Measurements from ENCODE around the gene CDK4. TPM values are rescaled to one million over a fixed set of nuclear protein-coding genes. Genes with fewer than 3 reads are reported as not detected.

Gene CDK4
- total RNA-seq, 1 donor from 2014 or later = 333 TPM

DNA sequence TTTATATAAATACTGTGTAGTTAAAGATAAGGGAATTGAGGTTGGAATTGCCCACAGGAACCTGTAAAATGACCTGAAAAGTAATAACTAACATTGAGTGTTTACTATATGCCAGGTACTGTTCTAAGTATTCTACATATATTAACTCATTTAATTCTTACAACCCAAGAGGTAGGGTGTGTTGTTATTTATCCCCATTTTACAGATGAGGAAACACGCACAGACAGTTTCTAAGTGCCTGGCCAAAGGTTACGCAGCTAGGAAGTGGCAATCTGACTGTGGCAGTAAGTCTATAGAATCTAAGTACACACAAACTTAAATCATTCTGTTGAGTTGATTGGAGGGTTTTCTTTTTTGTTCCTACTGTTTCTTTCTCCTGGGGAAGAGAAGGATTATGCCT is 8.3 kb downstream of the CDK4 start:
- peak overlapping the region; percentile 95 for H3K4me3 Mint-ChIP-seq
- no peak overlapping the region for H3K27ac Mint-ChIP-seq (ENCODE audit: unreplicated experiment)
- H3K9me3 Mint-ChIP-seq = no peaks in the 10 kb centered on the region
- TF ChIP-seq, protein P1, sequence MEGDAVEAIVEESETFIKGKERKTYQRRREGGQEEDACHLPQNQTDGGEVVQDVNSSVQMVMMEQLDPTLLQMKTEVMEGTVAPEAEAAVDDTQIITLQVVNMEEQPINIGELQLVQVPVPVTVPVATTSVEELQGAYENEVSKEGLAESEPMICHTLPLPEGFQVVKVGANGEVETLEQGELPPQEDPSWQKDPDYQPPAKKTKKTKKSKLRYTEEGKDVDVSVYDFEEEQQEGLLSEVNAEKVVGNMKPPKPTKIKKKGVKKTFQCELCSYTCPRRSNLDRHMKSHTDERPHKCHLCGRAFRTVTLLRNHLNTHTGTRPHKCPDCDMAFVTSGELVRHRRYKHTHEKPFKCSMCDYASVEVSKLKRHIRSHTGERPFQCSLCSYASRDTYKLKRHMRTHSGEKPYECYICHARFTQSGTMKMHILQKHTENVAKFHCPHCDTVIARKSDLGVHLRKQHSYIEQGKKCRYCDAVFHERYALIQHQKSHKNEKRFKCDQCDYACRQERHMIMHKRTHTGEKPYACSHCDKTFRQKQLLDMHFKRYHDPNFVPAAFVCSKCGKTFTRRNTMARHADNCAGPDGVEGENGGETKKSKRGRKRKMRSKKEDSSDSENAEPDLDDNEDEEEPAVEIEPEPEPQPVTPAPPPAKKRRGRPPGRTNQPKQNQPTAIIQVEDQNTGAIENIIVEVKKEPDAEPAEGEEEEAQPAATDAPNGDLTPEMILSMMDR (conservative IDR thresholded peaks at IDR 0.05) = no peak
- no peak for DNase-seq (ENCODE audit: low read depth, low spot score)
- peaks cover 12% of the 10 kb centered on the region for H3K36me3 Mint-ChIP-seq (ENCODE audit: low read depth)
- peaks cover 30% of the 10 kb centered on the region for H3K4me1 Mint-ChIP-seq
- peaks cover 63% of the 10 kb centered on the region for H3K27me3 Mint-ChIP-seq (ENCODE audit: low read depth)

DNA sequence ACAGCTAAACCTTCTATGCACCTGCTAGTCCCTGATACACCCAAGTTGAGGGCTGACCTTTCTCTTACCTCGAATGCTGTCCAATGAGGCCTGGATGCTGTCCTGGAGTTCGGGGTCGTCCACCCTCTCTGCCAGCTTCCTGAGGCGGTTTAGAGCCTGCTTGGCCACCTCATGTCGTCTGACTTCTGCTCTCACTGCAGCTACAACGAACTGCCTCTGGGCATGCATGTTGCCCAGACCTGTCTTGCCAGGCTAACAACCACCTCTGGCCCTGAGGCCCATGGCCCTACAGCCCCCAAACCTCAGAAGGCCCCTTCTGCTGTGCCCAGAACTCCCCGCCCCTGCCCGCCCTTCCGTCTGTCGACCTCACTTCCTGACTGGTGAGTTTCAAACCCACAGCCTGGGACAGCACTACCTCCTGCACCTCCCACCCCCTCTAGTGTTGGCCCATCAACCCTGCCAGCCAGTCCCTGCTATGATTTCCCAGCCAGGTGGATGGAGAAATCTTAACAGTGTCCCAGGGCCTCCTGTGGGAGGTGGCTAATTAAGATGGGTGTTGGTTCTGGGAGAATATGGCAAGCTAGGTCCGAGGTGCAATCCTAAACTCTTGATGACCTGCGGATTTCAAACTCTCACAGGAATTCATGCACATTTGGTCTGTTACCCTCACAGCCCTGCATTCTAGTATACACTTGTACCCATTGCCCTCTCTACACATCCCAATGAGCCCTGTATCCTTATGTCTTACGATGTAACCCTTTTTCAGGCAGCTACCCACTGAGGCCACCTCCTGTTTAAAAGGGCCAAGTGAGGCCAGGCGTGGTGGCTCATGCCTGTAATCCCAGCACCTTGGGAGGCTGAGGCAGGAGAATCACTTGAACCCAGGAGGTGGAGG is 10.0 kb downstream of the CDK4 start:
- H3K27ac Mint-ChIP-seq (ENCODE audit: unreplicated experiment) = no peak overlapping the region
- peaks cover 30% of the 10 kb centered on the region for H3K4me1 Mint-ChIP-seq
- peaks cover 5% of the 10 kb centered on the region for H3K36me3 Mint-ChIP-seq (ENCODE audit: low read depth)
- TF ChIP-seq, protein P1 (conservative IDR thresholded peaks at IDR 0.05) = no peak
- H3K4me3 Mint-ChIP-seq = peak overlapping the region; percentile 58
- no peak for DNase-seq (ENCODE audit: low read depth, low spot score)
- peaks cover 70% of the 10 kb centered on the region for H3K27me3 Mint-ChIP-seq (ENCODE audit: low read depth)
- no peaks in the 10 kb centered on the region for H3K9me3 Mint-ChIP-seq

GRCh38 chr12:57741413-57741789 is 10.7 kb downstream of the CDK4 start:
- no peaks in the 10 kb centered on the region for H3K9me3 Mint-ChIP-seq
- H3K27me3 Mint-ChIP-seq (ENCODE audit: low read depth) = peaks cover 77% of the 10 kb centered on the region
- TF ChIP-seq, protein P1 (conservative IDR thresholded peaks at IDR 0.05) = no peak
- no peak overlapping the region for H3K27ac Mint-ChIP-seq (ENCODE audit: unreplicated experiment)
- H3K36me3 Mint-ChIP-seq (ENCODE audit: low read depth) = peaks cover 4% of the 10 kb centered on the region
- peaks cover 33% of the 10 kb centered on the region for H3K4me1 Mint-ChIP-seq
- peak overlapping the region; percentile 58 for H3K4me3 Mint-ChIP-seq
- no peak for DNase-seq (ENCODE audit: low read depth, low spot score)

DNA sequence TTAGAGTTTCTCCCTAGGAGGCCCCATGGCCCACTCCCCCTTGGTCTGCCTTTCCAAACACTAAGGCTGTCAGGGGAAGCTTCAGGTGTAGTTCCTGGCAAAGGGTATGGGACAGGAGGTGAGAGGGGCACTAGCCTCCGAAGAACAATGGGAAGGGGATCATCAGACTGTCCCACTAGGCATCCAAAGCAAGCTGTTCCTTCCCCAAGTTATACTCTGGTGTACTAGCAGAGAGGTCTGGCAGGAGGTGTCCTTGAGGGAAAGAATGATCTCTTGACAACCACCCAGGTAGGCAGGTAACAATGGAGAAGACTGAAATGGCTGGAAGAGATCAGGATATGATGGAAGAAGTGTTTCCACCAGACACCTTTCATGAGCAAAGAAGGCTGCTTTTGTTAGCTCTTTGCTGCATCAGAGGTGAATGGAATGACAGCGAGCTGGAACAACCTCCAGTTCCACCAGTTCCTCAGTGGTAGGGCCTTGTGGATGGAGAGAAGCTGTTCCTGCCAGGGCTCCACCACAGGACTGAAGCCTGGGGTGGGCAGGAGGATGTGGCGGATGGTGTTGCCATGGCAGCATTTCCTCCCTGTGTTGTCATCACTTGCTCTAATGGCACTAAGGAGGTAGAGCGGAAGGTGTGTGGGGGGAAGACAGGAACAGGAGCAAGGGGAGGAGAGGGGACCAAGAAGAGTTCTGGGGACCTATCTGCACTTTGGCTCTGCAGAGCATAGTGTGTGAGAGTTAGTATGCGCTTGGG is 11.3 kb downstream of the CDK4 start:
- Mint-ChIP-seq H3K4me1 (peaks cover 30% of the 10 kb centered on the region), H3K4me3 (peak overlapping the region; percentile 58), H3K27me3 (ENCODE audit: low read depth) (peaks cover 83% of the 10 kb centered on the region), H3K27ac (ENCODE audit: unreplicated experiment) (no peak overlapping the region), H3K9me3 (no peaks in the 10 kb centered on the region), H3K36me3 (ENCODE audit: low read depth) (peaks cover 2% of the 10 kb centered on the region)
- TF ChIP-seq, protein P1 (conservative IDR thresholded peaks at IDR 0.05) = no peak
- no peak for DNase-seq (ENCODE audit: low read depth, low spot score)

DNA sequence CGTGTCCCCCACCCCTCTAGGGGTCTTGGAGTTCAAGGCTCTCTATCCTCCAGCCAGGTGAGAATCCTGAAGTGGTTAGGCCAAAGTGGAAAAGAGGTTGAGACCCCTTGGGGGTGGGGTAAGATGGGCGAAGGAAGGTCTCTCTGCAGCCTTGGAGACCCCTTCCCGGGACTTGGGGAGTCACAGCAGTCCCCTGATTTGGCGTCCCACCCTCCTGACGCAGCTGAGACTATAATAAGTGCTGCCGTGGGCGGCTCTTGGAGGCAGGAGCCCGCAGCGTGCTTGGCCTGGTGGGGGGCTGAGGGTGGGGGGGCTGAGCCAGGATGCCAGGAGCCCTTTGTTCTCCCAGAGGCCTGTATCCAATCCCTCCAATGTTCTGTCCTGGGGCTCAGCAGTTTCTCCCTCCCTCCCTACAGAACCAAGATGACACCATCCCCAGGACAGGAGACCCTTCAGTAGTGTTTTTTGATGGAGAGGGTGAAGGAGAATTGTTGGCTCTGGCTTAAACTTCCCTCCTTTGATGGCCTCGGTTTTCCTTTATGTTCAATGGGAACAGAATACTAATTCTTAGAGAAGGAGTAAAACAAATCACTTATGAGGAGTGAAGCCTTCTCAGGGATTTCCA is 12.1 kb downstream of the CDK4 start:
- TF ChIP-seq, protein P1 (conservative IDR thresholded peaks at IDR 0.05) = no peak
- Mint-ChIP-seq H3K9me3 (no peaks in the 10 kb centered on the region), H3K4me3 (peak overlapping the region; percentile 86), H3K4me1 (peaks cover 29% of the 10 kb centered on the region), H3K36me3 (ENCODE audit: low read depth) (peaks cover 2% of the 10 kb centered on the region), H3K27ac (ENCODE audit: unreplicated experiment) (no peak overlapping the region), H3K27me3 (ENCODE audit: low read depth) (peaks cover 87% of the 10 kb centered on the region)
- no peak for DNase-seq (ENCODE audit: low read depth, low spot score)

Measured in neural crest cell (in vitro differentiated cells).